ENCODE results near the gene LONRF2.
"Not testable (repeated sequence)": the region's sequence is repeated elsewhere in the genome, so short reads cannot be mapped to it uniquely, and the experiment has no call there.

Gene LONRF2

DNA sequence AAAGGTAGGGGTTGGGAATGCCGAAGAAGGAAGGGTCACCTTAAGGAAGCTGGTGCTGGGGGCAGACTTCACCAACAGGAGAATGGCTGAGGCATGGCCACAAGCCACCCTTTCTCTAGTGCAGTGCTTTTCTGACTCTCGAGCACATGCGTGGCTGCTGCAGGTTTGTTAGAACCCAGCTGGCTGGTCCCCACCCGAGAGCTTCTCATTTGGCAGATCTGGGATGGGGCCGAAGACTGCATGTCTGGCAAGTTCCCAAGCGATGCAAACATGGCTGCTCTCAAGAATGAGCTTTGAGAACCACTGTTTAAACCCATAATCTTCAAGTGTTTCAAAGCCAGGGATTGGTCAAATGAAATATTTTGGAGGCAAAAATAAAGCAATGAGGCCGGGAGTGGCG is 63.2 kb downstream of the LONRF2 start:
- no peaks in the 10 kb centered on the region for H3K36me3 Mint-ChIP-seq
- no peak overlapping the region for H3K4me3 Mint-ChIP-seq
- H3K4me1 Mint-ChIP-seq (ENCODE audit: low read depth), result no peaks in the 10 kb centered on the region
- no peaks in the 10 kb centered on the region for H3K9me3 Mint-ChIP-seq (ENCODE audit: low read depth)
- H3K27me3 Mint-ChIP-seq, result no peaks in the 10 kb centered on the region
- no peak overlapping the region for H3K27ac Mint-ChIP-seq

DNA sequence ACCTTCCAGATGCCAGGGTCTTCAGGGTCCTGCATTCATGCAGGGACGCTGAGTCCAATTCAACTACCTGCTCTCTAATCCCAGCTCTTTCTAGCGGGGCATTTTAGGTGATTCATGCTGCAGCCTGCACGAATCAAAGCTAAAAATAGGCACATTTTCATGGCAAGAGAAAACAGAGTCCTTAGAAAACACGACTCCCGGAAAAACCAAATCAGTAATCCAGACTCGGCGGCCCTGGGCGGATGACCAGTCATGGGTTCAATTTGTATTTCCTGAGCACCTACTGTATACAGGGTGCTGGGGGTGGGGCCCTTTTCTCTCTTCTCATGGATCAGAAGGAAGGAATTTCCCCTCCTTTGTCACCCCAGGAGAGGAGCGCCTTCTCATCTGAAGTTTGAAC is 64.4 kb downstream of the LONRF2 start:
- no peak overlapping the region for H3K4me3 Mint-ChIP-seq
- no peaks in the 10 kb centered on the region for H3K36me3 Mint-ChIP-seq
- H3K4me1 Mint-ChIP-seq (ENCODE audit: low read depth), result no peaks in the 10 kb centered on the region
- H3K9me3 Mint-ChIP-seq (ENCODE audit: low read depth), result no peaks in the 10 kb centered on the region
- H3K27me3 Mint-ChIP-seq, result no peaks in the 10 kb centered on the region
- no peak overlapping the region for H3K27ac Mint-ChIP-seq

GRCh38 chr2:100256849-100257248 is 65.5 kb downstream of the LONRF2 start:
- no peak overlapping the region for H3K4me3 Mint-ChIP-seq
- H3K4me1 Mint-ChIP-seq (ENCODE audit: low read depth), result no peaks in the 10 kb centered on the region
- no peaks in the 10 kb centered on the region for H3K9me3 Mint-ChIP-seq (ENCODE audit: low read depth)
- H3K27me3 Mint-ChIP-seq, result no peaks in the 10 kb centered on the region
- H3K36me3 Mint-ChIP-seq, result no peaks in the 10 kb centered on the region
- H3K27ac Mint-ChIP-seq, result no peak overlapping the region

DNA sequence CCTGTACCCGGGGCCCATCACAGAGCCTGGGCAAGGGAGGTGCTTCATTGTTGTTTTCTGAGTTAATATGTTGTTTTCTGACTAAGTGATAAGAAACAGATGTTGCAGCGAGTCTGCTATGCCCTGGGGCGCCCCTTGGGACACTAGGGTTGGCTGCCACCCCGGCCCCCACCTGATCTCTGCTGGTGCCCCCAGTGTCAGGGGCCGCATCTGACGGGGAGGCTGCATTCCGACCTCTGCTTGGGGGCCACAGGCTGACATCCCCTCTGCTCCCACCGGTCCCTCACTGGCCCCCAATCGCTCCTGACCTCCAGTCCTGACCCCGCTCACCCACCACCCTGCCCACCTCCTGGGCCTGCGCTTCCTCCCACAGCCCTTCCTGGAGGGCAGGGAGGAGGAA is 65.9 kb downstream of the LONRF2 start:
- H3K4me1 Mint-ChIP-seq (ENCODE audit: low read depth), result no peaks in the 10 kb centered on the region
- H3K27me3 Mint-ChIP-seq, result no peaks in the 10 kb centered on the region

DNA sequence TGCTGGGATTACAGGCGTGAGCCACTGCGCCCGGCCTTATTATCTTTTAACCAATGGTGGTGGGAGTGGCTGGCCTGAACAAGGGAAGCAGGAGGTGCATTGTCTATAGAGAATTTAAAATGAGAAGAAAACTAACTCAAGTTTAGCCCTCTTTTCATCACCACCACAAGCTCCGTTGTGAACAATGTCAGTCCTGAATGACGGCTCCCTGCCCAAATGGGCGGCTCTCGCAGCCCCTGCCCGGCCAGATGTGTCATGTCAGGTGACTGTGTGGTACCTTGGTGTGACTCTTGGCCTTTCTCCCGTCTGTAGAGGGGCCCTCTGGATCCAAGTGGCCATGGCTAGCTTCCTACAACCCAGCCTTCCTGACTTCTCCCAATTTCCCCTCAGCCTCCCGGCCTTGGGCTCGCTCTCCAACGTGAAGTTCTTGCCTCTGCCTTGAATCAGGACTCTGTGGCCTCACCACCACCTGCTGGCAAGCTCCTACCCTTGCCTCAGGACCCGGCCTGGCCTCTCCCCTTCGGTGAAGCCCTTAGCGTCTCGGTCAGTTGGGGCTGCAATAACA is 67.6 kb downstream of the LONRF2 start:
- no peaks in the 10 kb centered on the region for H3K9me3 Mint-ChIP-seq (ENCODE audit: low read depth)
- no peaks in the 10 kb centered on the region for H3K4me1 Mint-ChIP-seq (ENCODE audit: low read depth)
- no peak overlapping the region for H3K27ac Mint-ChIP-seq
- H3K27me3 Mint-ChIP-seq, result no peaks in the 10 kb centered on the region
- no peaks in the 10 kb centered on the region for H3K36me3 Mint-ChIP-seq
- no peak overlapping the region for H3K4me3 Mint-ChIP-seq

More for the DNA sequence above, 65.9 kb downstream of the LONRF2 start:
- Mint-ChIP-seq H3K4me3 (no peak overlapping the region), H3K27ac (no peak overlapping the region), H3K36me3 (no peaks in the 10 kb centered on the region), H3K9me3 (ENCODE audit: low read depth) (no peaks in the 10 kb centered on the region)

GRCh38 chr2:100253786-100254185 is 68.5 kb downstream of the LONRF2 start:
- Mint-ChIP-seq H3K27ac (no peak overlapping the region), H3K27me3 (no peaks in the 10 kb centered on the region)

DNA sequence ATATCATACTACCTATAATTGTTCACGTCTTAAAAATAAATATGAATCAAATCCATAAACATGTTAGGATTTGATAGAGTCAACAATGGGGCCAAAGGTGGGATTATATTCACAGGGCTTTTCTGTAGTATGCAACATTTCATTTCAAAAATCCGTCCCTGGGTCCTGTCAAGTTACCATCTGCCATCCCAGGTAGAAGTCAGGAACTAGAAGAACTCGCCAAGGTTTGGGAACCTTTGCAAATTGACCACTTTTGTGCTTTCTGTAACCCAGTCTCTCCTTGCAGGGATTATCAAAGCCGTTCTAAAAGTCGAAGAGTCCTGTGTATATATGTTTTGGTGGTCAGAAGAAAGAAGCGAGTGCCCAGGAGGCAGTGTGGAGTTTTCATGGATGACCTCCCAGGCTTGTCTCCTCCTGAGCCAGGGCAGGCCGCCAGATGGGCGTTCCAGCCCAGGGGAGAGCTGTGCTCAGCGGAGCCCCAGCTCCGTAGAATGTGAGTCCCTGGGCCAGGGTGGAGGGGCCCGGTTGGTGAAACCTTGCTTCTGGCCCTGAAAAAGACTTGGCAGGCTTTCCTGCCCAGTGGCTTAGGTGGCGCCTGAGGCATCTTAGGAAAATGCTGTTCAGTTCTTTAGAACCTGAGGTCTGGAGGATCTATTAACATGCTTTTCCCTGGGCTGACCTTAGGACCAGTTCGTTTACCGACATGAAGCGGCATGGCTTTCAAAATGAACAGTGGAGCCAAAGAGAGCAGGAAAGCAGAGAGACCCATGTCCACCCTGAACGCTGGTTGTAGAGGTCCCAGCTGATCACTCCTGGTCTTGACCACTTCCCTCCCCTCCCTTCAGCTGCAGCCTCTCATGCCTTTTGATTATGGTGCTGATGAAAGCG is 69.2 kb downstream of the LONRF2 start:
- H3K27me3 Mint-ChIP-seq, result no peaks in the 10 kb centered on the region
- H3K27ac Mint-ChIP-seq, result no peak overlapping the region
- no peak overlapping the region for H3K4me3 Mint-ChIP-seq
- H3K36me3 Mint-ChIP-seq, result no peaks in the 10 kb centered on the region
- no peaks in the 10 kb centered on the region for H3K9me3 Mint-ChIP-seq (ENCODE audit: low read depth)
- no peaks in the 10 kb centered on the region for H3K4me1 Mint-ChIP-seq (ENCODE audit: low read depth)

More at GRCh38 chr2:100253786-100254185, 68.5 kb downstream of the LONRF2 start:
- Mint-ChIP-seq H3K4me3 (no peak overlapping the region), H3K4me1 (ENCODE audit: low read depth) (no peaks in the 10 kb centered on the region), H3K36me3 (no peaks in the 10 kb centered on the region), H3K9me3 (ENCODE audit: low read depth) (no peaks in the 10 kb centered on the region)

DNA sequence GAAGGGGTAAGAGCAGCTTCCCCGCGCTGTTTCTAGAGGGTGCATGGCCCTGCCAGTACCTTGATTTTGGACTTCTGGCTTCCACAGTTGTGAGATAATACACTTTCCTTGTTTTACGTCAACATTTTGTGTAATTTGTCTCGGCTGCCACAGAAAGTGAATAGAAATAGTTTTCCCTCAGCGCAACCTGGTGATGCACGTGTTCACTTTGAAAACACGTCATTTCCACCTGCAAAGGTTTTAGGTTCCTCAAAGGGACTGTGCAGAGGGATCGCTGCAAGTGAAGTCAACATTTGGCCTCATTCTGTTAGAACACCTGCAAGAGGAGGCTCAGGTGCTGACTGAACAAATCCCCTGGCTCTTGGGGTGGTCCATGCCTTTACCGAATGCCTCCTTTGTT is 71.7 kb downstream of the LONRF2 start:
- Mint-ChIP-seq H3K4me3 (no peak overlapping the region), H3K27me3 (no peaks in the 10 kb centered on the region), H3K9me3 (ENCODE audit: low read depth) (no peaks in the 10 kb centered on the region), H3K27ac (no peak overlapping the region), H3K36me3 (no peaks in the 10 kb centered on the region), H3K4me1 (ENCODE audit: low read depth) (no peaks in the 10 kb centered on the region)

DNA sequence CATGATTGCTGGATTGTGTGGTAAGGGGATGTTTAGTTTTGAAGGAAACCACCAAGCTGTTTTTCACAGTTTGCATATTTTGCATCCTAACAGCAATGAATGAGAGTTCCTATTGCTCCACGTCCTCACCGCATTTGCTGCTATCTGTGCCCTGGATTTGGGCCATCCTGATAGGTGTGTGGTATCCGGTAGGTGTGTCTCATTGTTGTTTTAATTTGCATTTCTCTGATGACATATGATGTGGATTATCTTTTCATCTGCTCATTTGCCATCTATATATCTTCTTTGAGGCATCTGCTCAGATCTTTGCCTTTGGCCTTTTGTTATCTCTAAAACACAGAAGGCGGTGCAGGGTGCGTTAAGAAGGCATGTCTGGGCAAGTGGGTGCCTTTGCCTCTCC is 73.3 kb downstream of the LONRF2 start:
- H3K27me3 Mint-ChIP-seq, result no peaks in the 10 kb centered on the region
- no peaks in the 10 kb centered on the region for H3K36me3 Mint-ChIP-seq
- no peak overlapping the region for H3K4me3 Mint-ChIP-seq
- H3K4me1 Mint-ChIP-seq (ENCODE audit: low read depth), result no peaks in the 10 kb centered on the region
- H3K27ac Mint-ChIP-seq, result no peak overlapping the region
- H3K9me3 Mint-ChIP-seq (ENCODE audit: low read depth), result no peaks in the 10 kb centered on the region

DNA sequence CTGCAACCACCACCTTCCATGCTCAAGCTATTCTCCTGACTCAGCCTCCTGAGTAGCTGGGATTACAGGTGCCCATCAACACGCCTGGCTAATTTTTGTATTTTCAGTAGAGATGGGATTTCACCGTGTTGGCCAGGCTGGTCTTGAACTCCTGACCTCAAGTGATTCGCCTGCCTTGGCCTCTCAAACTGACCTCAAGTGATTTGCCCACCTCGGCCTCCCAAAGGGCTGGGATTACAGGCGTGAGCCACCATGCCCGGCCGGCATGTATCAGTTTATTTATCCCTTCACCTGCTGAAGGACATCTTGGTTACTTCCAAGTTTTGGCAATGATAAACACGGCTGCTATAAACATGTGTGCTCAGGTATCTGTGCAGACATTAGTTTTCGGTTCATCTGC is 73.7 kb downstream of the LONRF2 start:
- H3K4me1 Mint-ChIP-seq (ENCODE audit: low read depth); H3K27ac Mint-ChIP-seq; H3K36me3 Mint-ChIP-seq; H3K9me3 Mint-ChIP-seq (ENCODE audit: low read depth); H3K4me3 Mint-ChIP-seq; H3K27me3 Mint-ChIP-seq: not testable (repeated sequence)

DNA sequence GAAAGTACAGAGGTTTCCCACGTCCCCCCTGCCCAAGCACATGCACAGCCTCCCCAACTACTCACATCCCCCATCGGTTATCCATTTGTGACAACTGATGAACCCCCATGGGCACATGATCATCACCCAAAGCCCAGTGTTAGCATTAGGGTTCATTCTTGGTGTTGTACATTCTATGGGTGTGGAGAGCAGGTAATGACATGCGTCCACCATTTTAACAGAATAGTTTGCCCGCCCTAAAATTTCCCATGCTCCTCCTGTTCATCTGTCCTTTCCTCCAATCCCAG is 74.3 kb downstream of the LONRF2 start:
- Mint-ChIP-seq H3K36me3 (no peaks in the 10 kb centered on the region), H3K27ac (no peak overlapping the region), H3K4me3 (no peak overlapping the region), H3K27me3 (no peaks in the 10 kb centered on the region), H3K4me1 (ENCODE audit: low read depth) (no peaks in the 10 kb centered on the region), H3K9me3 (ENCODE audit: low read depth) (no peaks in the 10 kb centered on the region)

- Mint-ChIP-seq H3K4me1 (ENCODE audit: low read depth) (no peaks in the 10 kb centered on the region), H3K9me3 (ENCODE audit: low read depth) (no peaks in the 10 kb centered on the region), H3K27ac (no peak overlapping the region), H3K4me3 (no peak overlapping the region), H3K27me3 (no peaks in the 10 kb centered on the region), H3K36me3 (no peaks in the 10 kb centered on the region)
Measured at GRCh38 chr2:100247256-100248043, 74.9 kb downstream of the LONRF2 start.

GRCh38 chr2:100246163-100247145 is 75.8 kb downstream of the LONRF2 start:
- no peak overlapping the region for H3K4me3 Mint-ChIP-seq
- no peak overlapping the region for H3K27ac Mint-ChIP-seq
- H3K4me1 Mint-ChIP-seq (ENCODE audit: low read depth), result no peaks in the 10 kb centered on the region
- H3K9me3 Mint-ChIP-seq (ENCODE audit: low read depth), result no peaks in the 10 kb centered on the region
- H3K27me3 Mint-ChIP-seq, result no peaks in the 10 kb centered on the region
- H3K36me3 Mint-ChIP-seq, result no peaks in the 10 kb centered on the region

- Mint-ChIP-seq H3K27ac (no peak overlapping the region), H3K9me3 (ENCODE audit: low read depth) (no peaks in the 10 kb centered on the region), H3K36me3 (no peaks in the 10 kb centered on the region), H3K4me1 (ENCODE audit: low read depth) (no peaks in the 10 kb centered on the region), H3K4me3 (no peak overlapping the region), H3K27me3 (no peaks in the 10 kb centered on the region)
Measured at GRCh38 chr2:100245681-100246080, 76.6 kb downstream of the LONRF2 start.
